GM13976 (cell line): ENCODE data around the gene MEPCE.

Experiments
- DNase-seq: peaks from one replicate; pipeline ENCODE4 v3.0.0; 2012; ENCODE audit warnings: low spot score
- in situ Hi-C: fragments of 300-500 bp; cut with MboI; formaldehyde crosslinking; loops from one replicate; pipeline ENCODE4 v1.12.0; 2022; ENCODE audit warnings: low sequenced_read_pairs, mixed read lengths, inconsistent platforms; ENCODE audit not compliant: unreplicated experiment
- TF ChIP-seq, protein P1 (sequence below): IDR thresholded peaks from 2 replicates; pipeline ENCODE4 v1.5.1; 2012; ENCODE audit warnings: borderline replicate concordance, mild to moderate bottlenecking; ENCODE audit not compliant: insufficient read depth; ENCODE audit errors: extremely low read depth, missing control alignments, control extremely low read depth

Gene MEPCE

DNA sequence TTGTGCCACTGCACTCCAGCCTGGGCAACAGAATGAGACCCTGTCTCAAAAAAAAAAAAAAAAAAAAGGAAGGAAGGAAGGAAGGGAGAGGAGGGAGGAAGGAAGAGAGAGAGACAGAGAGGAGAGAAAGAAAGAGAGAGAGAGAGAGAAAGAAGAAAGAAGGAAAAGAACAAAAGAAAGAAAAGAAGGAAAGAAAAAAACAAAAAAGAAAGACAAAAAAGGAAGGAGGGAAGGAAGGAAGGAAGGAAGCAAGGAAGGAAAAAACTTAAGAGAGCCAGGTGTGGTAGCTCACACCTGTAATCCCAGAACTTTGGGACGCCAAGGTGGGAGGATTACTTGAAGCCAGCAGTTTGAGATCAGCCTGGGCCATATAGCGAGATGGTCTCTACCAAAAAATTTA, 35.2 kb downstream of the MEPCE start:
- in situ Hi-C loops = loop anchor here (25.0 kb wide), 2 partner anchors 98 to 398 kb away; partner anchors contain the start of genes SAP25, SLC12A9 and TRIP6
- TF ChIP-seq, protein P1, sequence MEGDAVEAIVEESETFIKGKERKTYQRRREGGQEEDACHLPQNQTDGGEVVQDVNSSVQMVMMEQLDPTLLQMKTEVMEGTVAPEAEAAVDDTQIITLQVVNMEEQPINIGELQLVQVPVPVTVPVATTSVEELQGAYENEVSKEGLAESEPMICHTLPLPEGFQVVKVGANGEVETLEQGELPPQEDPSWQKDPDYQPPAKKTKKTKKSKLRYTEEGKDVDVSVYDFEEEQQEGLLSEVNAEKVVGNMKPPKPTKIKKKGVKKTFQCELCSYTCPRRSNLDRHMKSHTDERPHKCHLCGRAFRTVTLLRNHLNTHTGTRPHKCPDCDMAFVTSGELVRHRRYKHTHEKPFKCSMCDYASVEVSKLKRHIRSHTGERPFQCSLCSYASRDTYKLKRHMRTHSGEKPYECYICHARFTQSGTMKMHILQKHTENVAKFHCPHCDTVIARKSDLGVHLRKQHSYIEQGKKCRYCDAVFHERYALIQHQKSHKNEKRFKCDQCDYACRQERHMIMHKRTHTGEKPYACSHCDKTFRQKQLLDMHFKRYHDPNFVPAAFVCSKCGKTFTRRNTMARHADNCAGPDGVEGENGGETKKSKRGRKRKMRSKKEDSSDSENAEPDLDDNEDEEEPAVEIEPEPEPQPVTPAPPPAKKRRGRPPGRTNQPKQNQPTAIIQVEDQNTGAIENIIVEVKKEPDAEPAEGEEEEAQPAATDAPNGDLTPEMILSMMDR = no peak
- DNase-seq = no peak

DNA sequence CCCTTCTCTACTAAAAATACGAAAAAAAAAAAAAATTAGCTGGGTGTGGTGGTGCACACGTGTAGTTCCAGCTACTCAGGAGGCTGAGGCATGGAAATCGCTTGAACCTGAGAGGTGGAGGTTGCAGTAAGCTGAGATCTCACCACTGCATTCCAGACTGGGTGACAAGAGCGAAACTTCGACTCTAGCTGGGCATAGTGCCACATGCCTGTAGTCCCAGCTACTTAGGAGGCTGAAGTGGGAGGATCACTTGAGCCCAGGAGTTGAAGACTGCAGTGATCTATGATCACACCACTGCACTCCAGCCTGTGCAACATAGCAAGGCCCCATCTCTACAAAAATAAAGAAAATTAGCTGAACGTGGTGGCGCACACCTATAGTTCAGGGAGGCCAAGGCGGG, 35.7 kb downstream of the MEPCE start:
- DNase-seq = no peak
- in situ Hi-C loops = loop anchor here (25.0 kb wide), 2 partner anchors 97 to 397 kb away; partner anchors contain the start of genes SAP25, SLC12A9 and TRIP6
- TF ChIP-seq, protein P1 = no peak

DNA sequence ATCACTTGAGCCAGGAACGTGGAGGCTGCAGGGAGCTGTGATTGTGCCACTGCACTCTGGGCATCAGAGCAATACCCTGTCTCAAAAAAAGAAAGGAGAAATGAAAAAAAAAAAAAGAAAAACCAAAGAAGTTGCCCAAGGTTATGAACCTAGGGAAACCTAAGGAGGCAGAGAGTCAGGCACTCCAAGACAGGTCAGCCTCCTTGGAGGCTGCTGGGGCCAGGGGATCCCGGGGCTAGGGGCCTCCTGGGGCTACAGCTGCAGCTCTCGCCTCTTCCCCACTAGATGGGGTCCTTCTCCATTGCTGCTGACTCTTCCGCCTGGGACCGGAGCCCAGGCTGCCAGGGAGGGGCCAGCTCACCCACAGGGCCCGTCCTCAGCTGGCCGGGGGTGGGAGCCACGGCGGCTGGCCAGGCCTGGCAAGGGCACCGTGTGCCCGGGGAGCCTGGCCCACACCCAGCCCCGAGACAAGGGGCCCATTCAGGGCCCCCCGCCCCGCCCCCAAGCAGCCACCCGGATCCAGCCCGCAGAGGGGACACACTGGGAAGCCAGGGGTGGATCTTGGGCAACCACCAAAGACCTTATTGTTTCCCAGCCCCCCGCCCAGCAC, 36.2 kb downstream of the MEPCE start:
- DNase-seq = no peak
- in situ Hi-C loops = loop anchor here (25.0 kb wide), 2 partner anchors 96 to 396 kb away; partner anchors contain the start of genes SAP25, SLC12A9 and TRIP6

DNA sequence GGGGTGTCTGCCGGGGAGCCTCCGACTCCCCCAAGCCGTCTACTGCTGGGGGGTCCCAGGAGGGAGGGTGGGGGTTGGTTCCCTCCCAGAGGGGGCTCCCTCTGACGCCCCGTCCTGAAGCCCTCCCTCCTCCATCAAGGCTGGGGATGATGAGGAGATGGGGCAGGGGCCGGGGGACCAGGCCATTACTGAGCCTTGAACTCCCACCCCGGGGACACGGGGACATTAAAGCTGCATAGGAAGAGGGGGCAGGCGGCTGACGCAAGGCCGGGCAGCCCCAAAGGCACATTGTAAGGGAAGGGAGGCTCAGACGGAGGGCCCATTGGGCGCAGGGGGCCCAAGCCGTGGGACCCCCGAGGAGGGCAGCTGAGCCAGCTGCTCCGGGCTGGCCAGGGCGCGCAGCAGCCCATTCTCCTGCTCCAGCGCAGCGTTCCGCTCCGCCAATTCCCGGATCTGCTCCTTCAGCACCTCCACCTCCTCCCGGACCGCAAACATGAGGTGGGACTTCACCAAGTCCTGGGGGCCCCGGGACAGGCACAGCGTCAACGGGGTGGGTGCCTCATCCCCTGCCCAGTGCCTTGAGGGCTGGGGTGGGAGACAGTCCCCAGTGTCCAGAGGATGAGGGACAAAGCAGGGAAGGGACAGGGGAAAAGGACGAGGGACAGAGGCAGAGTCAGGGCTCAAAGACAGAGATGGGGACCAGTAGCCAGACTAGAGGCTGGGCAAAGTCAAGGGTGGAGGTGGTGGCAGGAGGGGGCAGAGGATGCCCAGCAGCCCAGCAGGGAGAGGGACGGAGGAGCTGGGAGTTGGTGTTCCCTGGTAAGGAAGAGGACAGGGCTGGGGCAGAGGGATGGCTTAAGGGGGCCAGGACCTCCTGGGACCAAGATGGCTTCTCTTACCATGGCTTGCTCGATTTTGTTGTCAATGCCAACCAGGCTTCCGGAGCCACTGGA, 37.3 kb downstream of the MEPCE start:
- TF ChIP-seq, protein P1 = no peak
- no peak for DNase-seq
- in situ Hi-C loops = loop anchor here (25.0 kb wide), 2 partner anchors 95 to 395 kb away; partner anchors contain the start of genes SAP25, SLC12A9 and TRIP6

More for the DNA sequence above, 36.2 kb downstream of the MEPCE start:
- TF ChIP-seq, protein P1 = peak; percentile 15

DNA sequence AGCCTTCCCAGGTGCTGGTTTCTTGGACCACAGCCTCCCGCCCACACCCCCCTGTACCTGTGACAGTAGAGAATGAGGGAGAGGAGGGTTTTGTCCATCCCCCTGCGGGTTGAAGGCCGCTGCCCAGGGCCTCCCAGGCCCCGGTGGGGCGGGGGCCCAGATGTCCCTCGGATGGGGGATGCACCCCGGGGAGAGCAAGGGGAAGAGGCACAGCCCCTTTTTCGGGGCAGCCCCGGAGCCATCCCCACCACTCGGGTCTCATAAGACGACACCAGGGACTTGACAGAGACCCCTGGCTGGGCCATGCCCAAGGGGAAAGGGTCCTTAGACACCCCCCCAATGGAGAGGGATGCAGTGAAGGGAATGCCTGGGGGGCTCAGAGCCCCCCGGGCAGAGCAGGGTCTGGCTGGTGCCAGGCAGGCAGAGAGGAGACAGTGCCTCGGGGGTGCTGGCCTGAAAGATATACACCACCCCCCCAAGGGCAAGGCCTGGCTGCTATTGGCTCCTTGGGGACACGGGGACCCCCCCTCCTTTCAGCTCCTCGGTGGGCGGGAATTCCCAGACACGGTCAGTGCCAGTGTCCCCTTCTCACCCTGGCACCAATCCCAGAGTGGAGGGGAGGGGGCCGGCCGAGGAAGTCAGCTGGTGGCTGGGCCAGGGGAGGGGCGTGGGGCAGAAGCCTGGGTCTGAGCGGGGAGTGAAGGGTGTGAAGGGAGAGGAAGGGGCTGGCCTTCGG, 38.2 kb downstream of the MEPCE start:
- in situ Hi-C loops = loop anchor here (25.0 kb wide), 2 partner anchors 94 to 394 kb away; partner anchors contain the start of genes SAP25, SLC12A9 and TRIP6
- no peak for DNase-seq

More for the DNA sequence above, 38.2 kb downstream of the MEPCE start:
- TF ChIP-seq, protein P1 = no peak
